ENCODE results near the gene BRAT1. TPM values are rescaled to one million over a fixed set of nuclear protein-coding genes. Genes with fewer than 3 reads are reported as not detected.
A peak's percentile ranks its signal among the peaks of the same experiment; 100 is the strongest.

Gene BRAT1
- total and polyA plus RNA-seq, 5 donors, result 15.4 to 19.0 (median 16.5) TPM

GRCh38 chr7:2558629-2559282 is 3.4 kb upstream of the BRAT1 start, which contains the start of gene IQCE:
IQCE (plus strand) TSS chr7:2558979; CDS start chr7:2559182, 203 bp downstream.
- Histone ChIP-seq H3K27me3 (ENCODE audit: control insufficient read depth, insufficient read depth) (no peaks in the 10 kb centered on the region), H3K4me1 (ENCODE audit: control insufficient read depth, insufficient read depth, low read length) (peaks cover 4% of the 10 kb centered on the region), H3K27ac (ENCODE audit: low read length) (peak within 1 kb of the TSS; percentile 72), H3K9me3 (ENCODE audit: control insufficient read depth, low read length) (no peaks in the 10 kb centered on the region), H3K4me3 (ENCODE audit: low read length) (peak within 1 kb of the TSS; percentile 99)
- intact Hi-C loops (cut with DNase I), result loop anchor here in 1 of 4 donors (10.0 kb wide), 1 partner anchor 74 kb away; no protein-coding TSS in a partner anchor
- DNase-seq, result peak; percentile 96 to 99 (median 98)
- peak; percentile 80 to 83 for ATAC-seq
- WGBS, result 1% methylated on average over 66 of the region's 66 CpGs

DNA sequence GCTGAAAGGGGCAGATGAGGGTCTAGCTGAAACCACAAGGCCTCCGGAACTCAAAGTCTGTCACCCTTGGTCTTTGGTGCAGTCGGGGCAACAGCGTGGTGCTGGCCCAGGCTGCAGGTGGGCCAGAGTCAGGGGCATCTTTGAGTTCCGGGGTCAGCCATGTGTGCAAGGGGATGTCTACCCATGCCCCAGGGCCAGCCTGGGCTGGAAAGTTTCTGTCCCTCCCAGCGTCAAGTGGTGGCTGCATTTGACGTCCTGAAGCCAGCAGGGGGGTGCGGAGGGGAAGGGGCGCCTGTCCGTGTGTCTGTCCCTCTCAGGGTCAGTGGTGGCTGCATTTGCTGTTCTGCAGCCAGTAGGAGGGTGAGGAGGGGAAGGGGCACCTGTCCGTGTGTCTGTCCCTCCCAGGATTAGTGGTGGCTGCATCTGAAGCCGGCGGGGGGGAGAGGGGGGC is 638 bp downstream of the BRAT1 start:
- Histone ChIP-seq H3K27ac (ENCODE audit: low read length) (no peak overlapping the region), H3K4me1 (ENCODE audit: control insufficient read depth, insufficient read depth, low read length) (peaks cover 4% of the 10 kb centered on the region), H3K9me3 (ENCODE audit: control insufficient read depth, low read length) (no peaks in the 10 kb centered on the region), H3K27me3 (ENCODE audit: control insufficient read depth, insufficient read depth) (no peaks in the 10 kb centered on the region), H3K4me3 (ENCODE audit: low read length) (peak overlapping the region; percentile 65)
- no peak for ATAC-seq
- WGBS, result 5% methylated on average over 12 of the region's 12 CpGs
- intact Hi-C loops (cut with DNase I), result loop anchor here in 1 of 4 donors (10.0 kb wide), 1 partner anchor 70 kb away; no protein-coding TSS in a partner anchor
- DNase-seq, result no peak

DNA sequence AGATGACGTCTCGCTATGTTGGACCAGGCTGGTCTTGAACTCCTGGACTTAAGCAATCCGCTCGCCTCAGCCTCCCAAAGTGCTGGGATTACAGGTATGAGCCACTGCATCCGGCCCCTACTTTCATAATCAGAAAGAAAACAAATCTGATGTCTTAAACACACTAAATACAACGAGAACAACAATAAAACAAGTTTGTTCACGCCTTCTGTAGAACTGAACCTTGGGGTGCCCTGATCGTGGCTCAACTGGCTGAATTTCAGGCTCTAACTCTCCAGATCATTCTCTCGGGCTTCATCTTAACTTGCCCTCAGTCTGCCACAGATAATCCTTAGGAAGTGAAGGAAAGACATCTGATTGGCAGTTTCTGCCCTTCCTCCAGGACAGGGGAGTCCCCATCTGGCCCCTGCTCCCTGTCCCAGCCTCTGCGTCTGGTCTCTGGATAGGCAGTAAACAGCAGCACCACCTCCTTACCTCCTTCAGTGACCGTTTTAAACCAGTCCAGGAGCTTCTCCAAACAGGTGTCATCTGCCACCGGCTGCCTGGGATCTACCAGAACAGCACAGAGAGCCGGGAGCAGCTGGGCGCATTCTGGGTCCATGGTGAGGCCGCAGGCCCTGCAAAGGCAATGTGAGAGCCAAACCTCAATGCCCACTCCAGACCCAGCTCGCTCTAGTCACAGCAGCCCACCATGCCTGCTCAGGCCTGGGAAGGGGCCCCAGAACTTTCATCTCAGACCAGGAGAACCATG is 1.3 kb downstream of the BRAT1 start:
- peaks cover 4% of the 10 kb centered on the region for H3K4me1 ChIP-seq (ENCODE audit: control insufficient read depth, insufficient read depth, low read length)
- intact Hi-C loops (cut with DNase I), result loop anchor here in 1 of 4 donors (10.0 kb wide), 1 partner anchor 69 kb away; no protein-coding TSS in a partner anchor
- H3K27me3 ChIP-seq (ENCODE audit: control insufficient read depth, insufficient read depth), result no peaks in the 10 kb centered on the region
- ATAC-seq (no peak), DNase-seq (no peak)
- 76% methylated on average over 16 of the region's 16 CpGs for WGBS
- no peak overlapping the region for H3K27ac ChIP-seq (ENCODE audit: low read length)
- peak overlapping the region; percentile 65 for H3K4me3 ChIP-seq (ENCODE audit: low read length)
- H3K9me3 ChIP-seq (ENCODE audit: control insufficient read depth, low read length), result no peaks in the 10 kb centered on the region

DNA sequence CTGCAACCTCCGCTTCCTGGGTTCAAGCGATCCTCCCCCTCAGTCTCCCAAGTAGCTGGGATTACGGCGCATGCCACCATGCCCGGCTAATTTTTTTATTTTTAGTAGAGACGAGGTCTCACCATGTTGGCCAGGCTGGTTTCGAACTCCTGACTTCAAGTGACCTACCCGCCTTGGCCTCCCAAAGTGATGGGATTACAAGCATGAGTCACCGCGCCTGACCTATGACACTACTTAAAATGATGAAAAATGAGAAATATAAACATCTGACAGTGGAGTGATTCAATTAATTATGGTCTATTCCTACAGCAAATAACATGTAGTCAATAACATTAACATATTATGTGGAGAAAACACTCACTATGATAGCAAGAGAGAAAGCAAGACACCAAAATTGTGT is 2.2 kb downstream of the BRAT1 start:
- DNase-seq (no peak), ATAC-seq (no peak)
- H3K9me3 ChIP-seq (ENCODE audit: control insufficient read depth, low read length), result no peaks in the 10 kb centered on the region
- H3K27ac ChIP-seq (ENCODE audit: low read length), result no peak overlapping the region
- H3K4me3 ChIP-seq (ENCODE audit: low read length), result no peak overlapping the region
- H3K27me3 ChIP-seq (ENCODE audit: control insufficient read depth, insufficient read depth), result no peaks in the 10 kb centered on the region
- peaks cover 4% of the 10 kb centered on the region for H3K4me1 ChIP-seq (ENCODE audit: control insufficient read depth, insufficient read depth, low read length)
- 94% methylated on average over 10 of the region's 10 CpGs for WGBS
- intact Hi-C loops (cut with DNase I), result loop anchor here in 1 of 4 donors (10.0 kb wide), 1 partner anchor 68 kb away; no protein-coding TSS in a partner anchor

GRCh38 chr7:2551418-2551817 is 3.9 kb downstream of the BRAT1 start:
- ATAC-seq, result no peak
- Histone ChIP-seq H3K27ac (ENCODE audit: low read length) (no peak overlapping the region), H3K4me1 (ENCODE audit: control insufficient read depth, insufficient read depth, low read length) (peaks cover 4% of the 10 kb centered on the region), H3K9me3 (ENCODE audit: control insufficient read depth, low read length) (no peaks in the 10 kb centered on the region), H3K4me3 (ENCODE audit: low read length) (no peak overlapping the region), H3K27me3 (ENCODE audit: control insufficient read depth, insufficient read depth) (no peaks in the 10 kb centered on the region)
- WGBS, result 98% methylated on average over 8 of the region's 8 CpGs
- DNase-seq, result no peak
- intact Hi-C loops (cut with DNase I), result loop anchor here in 1 of 4 donors (10.0 kb wide), 1 partner anchor 67 kb away; no protein-coding TSS in a partner anchor

GRCh38 chr7:2546776-2547586 is 8.3 kb downstream of the BRAT1 start:
- no peak for ATAC-seq
- Histone ChIP-seq H3K27ac (ENCODE audit: low read length) (no peak overlapping the region), H3K4me3 (ENCODE audit: low read length) (no peak overlapping the region), H3K4me1 (ENCODE audit: control insufficient read depth, insufficient read depth, low read length) (no peaks in the 10 kb centered on the region), H3K27me3 (ENCODE audit: control insufficient read depth, insufficient read depth) (no peaks in the 10 kb centered on the region), H3K9me3 (ENCODE audit: control insufficient read depth, low read length) (no peaks in the 10 kb centered on the region)
- intact Hi-C loops (cut with DNase I), result no loop called here
- peak in 1 of 3 donors; percentile 42 for DNase-seq
- 91% methylated on average over 31 of the region's 31 CpGs for WGBS

DNA sequence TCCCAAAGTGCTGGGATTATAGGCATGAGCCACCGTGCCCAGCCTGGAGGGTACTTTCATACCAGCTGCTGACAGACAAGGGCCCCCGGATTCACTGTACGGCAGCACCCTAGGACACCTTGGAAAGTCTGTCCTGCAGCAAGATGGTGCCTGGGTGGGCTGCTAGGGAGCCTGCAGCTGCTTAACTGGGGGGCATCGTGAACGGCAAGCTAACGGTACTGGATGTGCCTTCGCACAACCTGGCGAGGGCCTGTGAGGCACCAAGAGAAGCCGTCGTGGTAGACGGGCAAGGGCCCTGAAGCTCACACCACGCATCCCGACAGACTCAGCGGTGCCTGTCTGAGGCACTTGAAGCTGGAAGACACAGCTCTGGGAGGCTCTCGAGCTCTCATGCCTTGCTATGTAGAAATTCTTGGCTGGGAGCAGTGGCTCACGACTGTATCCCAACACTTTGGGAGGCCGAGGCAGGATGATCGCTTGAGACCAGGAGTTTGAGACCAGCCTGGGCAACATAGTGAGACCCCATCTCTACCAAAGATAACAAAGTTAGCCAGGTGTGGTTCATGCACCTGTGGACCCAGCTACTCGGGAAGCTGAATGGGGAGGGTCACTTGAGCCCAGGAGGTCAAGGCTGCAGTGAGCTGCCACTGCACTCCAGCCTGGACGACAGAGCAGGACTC is 9.4 kb downstream of the BRAT1 start:
- Histone ChIP-seq H3K4me3 (ENCODE audit: low read length) (no peak overlapping the region), H3K27me3 (ENCODE audit: control insufficient read depth, insufficient read depth) (no peaks in the 10 kb centered on the region), H3K27ac (ENCODE audit: low read length) (no peak overlapping the region), H3K4me1 (ENCODE audit: control insufficient read depth, insufficient read depth, low read length) (no peaks in the 10 kb centered on the region), H3K9me3 (ENCODE audit: control insufficient read depth, low read length) (no peaks in the 10 kb centered on the region)
- WGBS, result 95% methylated on average over 20 of the region's 20 CpGs
- no peak for ATAC-seq
- no peak for DNase-seq
- intact Hi-C loops (cut with DNase I), result no loop called here

DNA sequence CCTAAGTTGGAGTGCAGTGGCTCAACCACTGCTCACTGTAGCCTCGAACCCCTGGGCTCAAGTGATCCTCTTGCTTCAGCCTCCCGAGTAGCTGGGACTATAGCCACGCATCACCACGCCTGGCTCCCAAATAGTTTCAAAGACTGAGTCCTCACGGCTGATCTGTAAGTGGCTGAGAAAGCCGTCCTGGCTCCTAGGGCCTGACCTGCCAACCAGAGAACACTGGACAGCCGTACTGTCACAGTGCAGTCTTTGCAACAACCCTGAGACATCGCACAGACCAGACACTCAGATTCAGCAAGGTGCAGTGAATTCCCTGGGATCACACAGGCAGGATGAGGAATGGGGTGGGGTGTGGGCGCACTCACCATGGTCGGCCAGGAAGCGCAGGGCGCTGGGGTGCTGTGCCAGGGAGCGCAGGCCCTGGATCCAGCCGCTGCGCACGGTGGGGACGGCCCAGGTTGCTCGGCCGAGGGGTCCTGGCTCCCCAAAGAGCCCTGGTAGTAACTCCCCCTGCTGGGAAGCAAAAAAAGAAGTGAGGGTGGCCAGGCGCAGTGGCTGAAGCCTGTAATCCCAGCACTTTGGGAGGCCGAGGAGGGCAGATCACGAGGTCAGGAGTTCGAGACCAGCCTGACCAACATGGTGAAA is 10.7 kb downstream of the BRAT1 start:
- Histone ChIP-seq H3K9me3 (ENCODE audit: control insufficient read depth, low read length) (no peaks in the 10 kb centered on the region), H3K27me3 (ENCODE audit: control insufficient read depth, insufficient read depth) (no peaks in the 10 kb centered on the region), H3K27ac (ENCODE audit: low read length) (no peak overlapping the region), H3K4me1 (ENCODE audit: control insufficient read depth, insufficient read depth, low read length) (no peaks in the 10 kb centered on the region), H3K4me3 (ENCODE audit: low read length) (no peak overlapping the region)
- DNase-seq (no peak), ATAC-seq (no peak)
- intact Hi-C loops (cut with DNase I), result no loop called here
- WGBS, result 93% methylated on average over 23 of the region's 23 CpGs

GRCh38 chr7:2542916-2543871 is 12.1 kb downstream of the BRAT1 start:
- DNase-seq, result peak in 2 of 3 donors; percentile 46 to 48
- 91% methylated on average over 53 of the region's 53 CpGs for WGBS

More at GRCh38 chr7:2542916-2543871, 12.1 kb downstream of the BRAT1 start:
- no peak overlapping the region for H3K4me3 ChIP-seq (ENCODE audit: low read length)
- no peaks in the 10 kb centered on the region for H3K9me3 ChIP-seq (ENCODE audit: control insufficient read depth, low read length)
- intact Hi-C loops (cut with DNase I), result no loop called here
- no peak overlapping the region for H3K27ac ChIP-seq (ENCODE audit: low read length)
- no peak for ATAC-seq
- no peaks in the 10 kb centered on the region for H3K27me3 ChIP-seq (ENCODE audit: control insufficient read depth, insufficient read depth)
- H3K4me1 ChIP-seq (ENCODE audit: control insufficient read depth, insufficient read depth, low read length), result no peaks in the 10 kb centered on the region
